Putamen (tissue), 1 donor: Measurements from ENCODE around the gene ALOX15B.
"Not testable (repeated sequence)": the region's sequence is repeated elsewhere in the genome, so short reads cannot be mapped to it uniquely, and the experiment has no call there.

Source experiments
- DNase-seq: peaks from one replicate; pipeline ENCODE4 v3.0.0-alpha.2; 2016; ENCODE audit warnings: low spot score

ALOX15B gene

DNA sequence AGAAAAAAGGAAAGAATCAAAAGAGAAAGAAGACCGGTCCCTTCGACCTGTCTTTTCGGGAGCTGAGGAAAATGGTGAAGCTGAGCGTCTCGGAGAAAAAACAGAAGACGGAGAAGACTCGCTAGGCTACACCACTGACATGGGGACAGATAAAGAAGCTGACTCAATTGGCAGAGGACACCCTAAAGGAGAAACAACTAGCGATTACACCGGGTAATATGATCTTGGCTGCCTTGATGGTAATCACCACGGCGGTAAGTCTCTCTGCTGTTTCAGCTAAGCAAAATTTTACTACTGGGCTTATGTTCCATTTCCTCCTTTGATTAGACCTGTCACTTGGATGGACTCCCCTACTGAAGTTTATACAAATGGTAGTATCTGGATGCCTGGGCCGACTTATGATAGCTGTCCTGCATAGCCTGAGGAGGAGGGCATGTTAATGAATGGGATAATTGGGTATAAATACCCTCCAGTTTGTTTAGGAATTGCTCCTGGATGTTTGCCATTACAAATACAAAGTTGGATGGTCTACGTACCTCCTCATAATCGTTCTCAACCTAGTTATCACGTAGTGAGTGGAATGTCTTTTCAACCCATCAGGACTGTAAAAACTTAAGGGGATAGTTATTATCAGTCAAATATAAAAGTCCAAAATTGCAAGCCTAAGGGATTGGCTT, 24.1 kb downstream of the ALOX15B start:
- no peak for DNase-seq

DNA sequence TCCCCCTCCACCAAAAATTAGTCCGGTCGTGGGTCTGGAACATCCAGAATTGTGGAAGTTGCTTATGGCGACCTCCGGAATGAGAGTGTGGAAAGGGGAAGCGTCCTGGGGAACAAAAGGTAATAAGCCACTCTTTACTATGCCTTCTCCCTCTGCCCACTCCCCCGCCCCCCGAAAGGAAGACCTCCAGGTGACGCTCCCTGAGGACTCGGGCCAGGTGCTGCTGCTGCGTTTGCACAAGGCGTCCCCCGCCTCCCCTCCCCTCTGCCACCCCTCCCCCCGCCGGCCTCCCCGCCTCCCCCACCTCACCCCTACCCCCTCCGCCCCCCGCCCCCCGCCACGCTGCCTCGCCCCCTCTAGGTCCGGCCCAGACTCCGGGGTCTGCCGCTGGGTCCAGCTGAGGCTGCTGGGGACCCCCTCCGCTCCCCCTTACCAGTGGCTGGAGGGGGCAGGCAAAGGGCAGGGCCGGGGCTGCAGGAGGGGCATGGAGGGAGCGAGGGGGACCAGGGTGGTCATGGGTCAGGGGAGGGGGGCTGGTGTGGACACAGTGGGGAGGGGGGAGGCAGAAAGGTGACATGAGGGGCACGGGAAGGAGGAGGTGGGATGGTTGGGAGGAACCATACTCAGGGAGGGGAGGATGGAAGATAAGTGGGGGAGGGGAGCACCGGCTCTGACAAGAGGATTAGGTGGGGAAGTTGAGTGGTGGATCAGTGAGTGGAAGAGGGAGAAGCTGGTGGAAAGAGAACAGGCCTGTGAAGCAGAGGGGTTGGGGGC, 25.1 kb downstream of the ALOX15B start:
- no peak for DNase-seq

DNA sequence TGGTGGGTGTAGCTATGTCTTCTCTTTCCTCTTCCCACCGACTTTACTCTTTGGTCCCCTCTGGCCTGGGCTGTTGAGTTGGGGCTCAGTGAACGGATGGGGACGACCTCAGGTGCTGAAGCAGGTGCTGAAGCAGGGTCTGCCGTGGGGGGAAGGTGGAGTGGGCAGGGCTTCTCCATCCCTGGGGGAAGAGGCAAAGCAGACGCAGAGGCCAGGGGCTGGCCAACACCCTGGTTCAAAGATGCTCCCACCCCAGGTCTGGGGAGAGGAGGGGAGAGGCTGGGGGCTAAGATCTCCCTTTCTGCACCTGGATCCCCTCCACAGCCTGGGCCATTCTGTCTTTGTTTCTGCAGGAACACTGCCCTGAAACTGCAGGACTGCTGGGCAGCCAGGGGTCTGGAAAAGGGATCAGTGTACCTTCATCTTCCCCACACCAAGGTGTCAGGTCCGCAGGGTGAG, 25.7 kb downstream of the ALOX15B start:
- DNase-seq: no peak

DNA sequence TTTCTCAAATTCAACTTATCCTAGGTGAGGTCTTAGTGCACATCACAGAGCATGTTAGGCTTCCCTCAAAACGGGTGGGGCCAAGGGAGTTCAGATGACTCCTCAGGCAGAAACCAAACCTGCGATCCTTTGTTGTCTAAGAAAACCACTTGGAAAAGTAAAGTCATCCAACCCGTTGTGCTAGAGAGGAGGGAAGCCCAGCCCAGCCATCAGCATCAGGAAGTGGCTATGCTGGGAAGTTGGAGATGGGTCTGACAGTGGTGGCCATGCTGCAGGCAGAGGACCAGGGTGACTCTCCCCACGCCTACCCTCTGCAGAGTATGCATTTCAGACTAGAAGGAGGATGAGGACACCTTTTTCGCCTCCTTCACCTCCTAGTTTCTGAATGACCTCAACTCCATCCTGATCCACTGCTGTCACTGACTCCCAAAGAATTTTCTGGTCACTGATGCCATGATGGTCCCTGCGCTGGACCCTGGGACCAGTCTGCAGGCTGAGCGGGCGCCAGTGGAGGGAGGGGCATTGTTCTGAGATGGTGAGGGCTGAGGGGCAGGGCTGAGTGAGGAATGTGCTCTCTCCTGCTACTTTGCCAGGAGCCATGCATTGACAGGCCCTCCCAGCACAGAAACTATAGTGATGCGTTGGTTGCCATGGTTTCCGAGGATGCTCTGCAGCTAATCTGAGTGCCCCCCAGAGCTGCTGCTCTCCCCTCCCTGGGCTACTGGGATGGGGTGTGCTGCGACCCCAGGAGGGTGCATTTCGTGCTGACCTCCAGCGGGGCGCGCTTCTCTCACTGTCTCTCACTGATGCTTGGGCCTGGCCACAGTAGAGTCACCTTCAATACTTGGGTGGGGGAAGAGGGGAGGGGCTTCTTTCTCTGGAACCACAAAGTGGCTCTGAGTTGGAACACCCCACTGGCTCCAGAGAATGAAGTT, 28.2 kb downstream of the ALOX15B start:
- no peak for DNase-seq

DNA sequence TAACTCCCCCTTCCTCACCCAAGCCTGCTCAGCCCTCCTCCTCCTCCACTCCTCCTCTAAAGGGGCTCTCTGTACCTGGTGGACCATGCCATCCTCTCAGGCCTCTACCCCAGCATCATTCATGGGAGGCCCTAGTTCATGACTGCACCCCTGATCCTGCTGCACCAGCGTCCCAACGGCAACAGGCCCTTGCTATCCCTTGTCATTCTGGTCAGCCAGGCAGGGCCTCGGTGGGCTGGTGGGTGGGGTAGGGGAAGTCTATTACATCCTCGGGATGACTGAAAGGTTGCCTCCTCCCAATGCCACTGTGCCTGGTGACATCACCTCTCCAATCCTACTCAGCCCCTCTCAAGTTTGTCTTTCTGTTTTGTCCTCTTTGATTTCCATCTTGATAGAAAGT, 28.9 kb downstream of the ALOX15B start:
- DNase-seq: no peak

DNA sequence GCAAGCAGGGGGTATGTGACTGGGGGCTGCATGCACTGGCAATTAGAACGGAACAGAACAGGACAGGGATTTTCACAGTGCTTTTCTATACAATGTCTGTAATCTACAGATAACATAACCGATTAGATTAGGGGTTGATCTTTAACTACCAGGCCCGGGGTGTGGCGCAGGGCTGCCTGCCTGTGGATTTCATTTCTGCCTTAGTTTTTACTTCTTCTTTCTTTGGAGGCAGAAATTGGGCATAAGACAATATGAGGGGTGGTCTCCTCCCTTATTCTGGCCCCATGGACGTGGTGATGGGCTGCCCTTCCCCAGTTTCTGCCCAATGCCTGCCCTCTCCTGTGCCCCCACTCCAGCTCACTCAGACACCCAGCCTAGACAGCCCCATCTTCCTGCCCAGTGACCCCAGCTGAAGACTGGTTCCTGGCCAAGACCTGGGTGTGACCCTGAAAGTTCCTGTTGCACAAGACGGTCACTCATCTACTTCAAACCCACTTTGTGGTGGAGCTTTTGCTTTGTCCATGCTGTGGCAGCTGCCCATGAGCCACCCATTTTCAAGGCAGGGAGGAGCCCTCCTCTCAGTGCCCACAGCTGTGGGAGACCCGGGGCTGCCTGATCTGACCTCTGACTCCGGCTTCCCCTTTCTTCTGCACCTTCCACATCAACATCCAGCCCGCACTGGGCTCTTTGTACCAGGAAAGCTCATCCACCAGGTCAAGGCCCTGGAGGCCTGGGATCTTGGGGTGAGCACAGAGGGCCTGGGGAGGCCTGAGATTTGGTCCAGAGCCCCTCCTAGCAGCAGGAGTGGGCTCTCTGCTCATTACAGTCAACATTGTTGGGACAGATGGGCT, 30.1 kb downstream of the ALOX15B start:
- DNase-seq: no peak

DNA sequence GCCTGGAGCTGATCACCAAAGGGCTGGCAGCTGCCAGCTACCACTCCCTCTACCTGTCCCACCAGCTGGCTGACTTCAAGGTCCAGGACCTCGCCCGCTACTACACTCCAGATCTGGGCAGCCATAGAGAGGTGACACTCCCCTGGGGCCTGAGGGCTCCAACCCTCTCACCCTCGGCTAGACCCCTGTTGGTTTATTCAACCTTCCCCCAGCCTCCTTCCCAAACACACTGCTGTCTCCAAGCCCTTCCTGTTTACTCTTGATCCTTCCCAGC, 30.7 kb downstream of the ALOX15B start:
- DNase-seq: no peak

DNA sequence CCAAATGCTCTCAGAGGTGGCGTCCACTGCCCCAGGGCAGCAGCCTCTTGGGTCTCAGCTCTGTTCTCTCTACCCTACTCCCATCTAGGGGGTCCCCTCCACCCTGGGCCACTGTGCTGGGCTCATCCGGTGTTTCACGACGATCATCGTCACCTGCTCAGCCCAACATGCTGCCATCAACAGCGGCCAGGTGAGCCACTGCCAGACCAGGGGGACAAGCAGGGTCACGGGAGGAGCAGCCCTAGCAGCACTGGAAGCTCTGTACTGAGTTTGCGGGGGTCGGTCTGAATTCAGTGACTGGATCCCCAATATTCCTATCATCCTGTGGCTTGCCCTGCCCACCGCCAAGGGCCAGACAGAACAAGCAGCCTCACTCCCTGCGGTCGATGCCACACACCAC, 32.6 kb downstream of the ALOX15B start:
- DNase-seq: no peak

DNA sequence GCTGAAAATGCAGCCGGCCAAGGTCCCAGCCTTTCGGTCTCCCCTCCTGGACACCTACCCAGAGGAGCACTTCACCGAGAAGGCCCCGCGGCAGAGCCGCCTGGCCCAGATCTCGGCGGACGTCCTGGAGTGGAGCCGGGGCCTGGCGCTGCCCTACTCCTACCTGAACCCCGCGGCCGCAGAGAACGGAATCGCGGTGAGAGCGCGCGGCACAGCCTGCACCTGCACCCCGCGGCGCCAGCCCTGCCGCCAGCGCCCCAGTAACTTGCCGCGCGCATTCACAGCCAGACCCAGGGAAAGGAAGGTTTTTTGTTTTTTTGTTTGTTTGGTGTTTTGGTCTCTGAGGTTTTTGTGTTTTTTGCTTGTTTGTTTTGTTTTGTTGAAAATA, 33.5 kb downstream of the ALOX15B start:
- no peak for DNase-seq

DNA sequence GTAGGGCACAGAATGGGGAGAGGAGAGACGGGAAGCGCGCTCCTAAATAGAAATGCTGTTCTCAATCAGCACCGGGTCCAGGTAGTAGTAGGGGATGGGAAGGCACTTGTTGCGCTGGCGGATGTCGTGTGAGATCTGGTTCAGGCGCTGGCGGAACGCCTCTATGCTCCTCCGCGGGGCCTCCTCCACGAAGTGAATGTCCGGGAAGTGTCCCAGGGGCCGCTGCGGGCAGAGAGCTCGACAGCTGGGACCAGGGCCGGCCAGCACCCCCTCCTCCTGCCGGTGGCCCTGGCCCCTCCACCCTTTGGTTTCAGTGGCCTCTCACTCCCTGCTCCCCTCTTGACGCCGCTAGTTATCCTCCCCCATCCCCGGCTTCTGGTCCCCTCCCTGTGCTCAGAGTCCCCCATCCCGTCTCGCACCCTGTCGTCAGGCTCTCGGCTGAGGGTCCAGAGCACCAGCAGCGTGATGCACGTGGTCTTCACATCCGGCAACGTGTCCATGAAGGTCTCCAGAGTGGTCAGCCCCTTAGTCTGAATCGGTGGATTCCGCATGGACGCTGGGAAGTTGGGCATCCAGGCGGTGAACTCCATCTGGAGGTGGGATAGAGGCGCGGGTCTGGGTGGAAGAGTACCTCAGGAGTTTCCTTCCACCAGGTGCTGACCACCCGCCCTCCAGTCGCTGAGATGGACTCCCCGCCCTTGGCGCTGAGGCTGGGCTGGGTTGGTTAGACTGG, 34.0 kb downstream of the ALOX15B start:
- no peak for DNase-seq

DNA sequence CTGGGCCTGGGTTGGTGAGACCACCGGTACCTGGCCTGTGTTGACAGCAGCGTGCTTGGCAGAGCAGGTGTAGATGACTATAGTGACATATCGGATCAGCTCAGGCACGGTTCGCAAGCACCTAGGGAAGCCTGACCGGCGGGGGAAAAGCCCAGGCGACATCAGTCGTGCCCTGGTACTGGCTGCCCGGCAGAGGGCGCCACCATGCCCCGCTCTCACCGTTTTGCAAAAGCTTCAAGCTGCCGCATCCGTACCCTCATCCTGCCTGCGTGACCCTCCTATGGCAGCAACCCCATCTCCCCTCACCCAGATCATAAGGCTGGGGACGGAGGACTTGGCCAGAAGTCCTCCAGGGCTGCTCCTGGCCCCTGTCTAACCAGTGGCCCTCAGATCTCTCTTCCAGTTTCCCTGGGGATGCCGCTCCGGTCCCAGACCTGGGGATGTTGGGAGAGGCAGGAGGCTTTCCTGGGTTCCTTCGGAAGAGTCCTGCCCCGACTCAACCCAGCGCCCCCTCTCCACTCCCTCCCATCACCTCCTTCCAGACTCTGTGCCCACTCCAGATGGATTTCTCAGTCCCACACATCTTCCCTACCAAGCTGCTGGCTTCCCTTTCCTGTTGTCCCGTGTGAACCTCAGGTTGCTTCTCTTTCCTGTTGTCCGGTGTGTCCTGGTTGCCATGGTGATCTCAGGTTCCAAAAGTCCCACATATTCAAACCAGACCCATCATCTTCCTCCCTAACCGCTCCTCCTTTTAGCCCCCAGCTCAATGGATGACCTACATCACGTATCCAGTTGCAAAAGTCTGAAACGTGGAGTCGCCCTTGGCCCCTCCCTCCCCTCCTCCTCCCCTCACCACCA, 35.0 kb downstream of the ALOX15B start:
- DNase-seq: no peak

DNA sequence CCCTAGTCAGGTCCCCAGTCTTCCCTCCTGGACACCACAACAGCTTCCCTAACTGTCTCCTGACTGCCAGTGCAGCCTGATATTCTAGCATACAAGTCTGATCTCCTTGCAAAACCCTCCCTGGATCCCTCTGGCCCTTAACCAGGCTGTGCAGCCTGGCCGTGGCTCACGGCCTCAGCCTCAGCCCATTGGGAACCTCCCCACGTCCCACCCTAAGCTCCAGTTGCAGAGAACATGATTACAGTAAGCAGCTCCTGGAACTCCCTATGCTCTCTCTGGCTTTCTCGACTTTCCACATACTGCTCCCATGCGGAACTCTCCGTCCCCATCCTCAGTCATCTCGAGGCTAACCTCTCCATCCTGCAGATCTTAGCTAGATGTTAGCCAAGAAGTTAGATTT, 35.7 kb downstream of the ALOX15B start:
- DNase-seq: no peak

DNA sequence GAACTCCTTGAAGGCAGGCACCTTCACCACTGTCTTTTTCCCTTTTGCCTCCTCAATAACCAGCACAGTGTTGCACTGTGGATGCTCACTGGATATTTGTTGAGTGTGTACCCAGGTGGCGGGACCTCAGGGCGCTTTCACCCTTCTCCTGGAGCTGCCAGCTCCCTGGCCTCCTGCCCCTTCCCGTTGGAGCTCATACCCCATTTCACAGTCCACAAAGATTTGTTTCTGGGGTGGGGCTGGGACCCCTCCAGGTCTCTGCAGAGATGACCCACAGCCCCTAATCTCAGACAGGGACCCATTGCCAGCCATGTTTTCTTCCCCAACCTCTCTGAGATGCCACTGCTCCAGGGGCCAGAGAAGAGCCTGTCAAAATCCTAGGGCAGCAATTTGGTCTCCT, 36.2 kb downstream of the ALOX15B start:
- DNase-seq: no peak

DNA sequence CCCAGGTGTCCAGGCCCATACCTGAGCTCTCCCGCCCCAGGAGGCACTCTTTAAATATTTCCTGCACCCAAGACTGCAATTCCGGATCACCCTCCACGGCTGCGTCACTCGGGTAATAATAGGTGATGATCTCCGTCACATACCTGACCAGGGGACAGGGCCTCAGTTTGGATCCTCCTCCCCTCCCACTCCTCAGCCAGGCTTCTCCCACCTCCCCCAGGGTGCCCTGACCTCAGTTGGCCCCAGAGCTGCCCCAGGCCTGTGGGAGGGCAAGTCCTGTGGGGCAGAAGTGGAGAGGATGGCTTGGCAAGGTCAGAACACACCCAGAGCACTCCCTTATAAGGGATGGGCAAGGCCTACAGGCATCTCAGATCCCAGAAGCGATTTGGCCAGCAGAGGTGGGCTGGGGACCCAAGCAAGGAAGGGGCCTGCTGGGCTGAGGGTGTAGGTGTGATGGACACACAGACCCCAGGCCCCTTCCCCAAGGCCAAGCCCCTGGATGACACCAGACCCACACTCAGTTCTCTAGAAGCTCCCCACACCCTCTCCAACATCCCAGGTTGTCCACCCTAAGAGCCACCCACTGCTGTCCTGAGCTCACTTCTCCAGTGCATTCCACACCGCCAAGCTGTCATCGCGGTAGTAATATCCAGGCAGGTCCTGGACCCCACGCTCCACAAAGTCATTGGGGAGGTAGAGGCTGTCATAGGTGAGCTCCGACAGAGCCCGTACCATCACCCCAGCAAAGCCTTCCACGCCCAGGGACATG, 36.9 kb downstream of the ALOX15B start:
- no peak for DNase-seq

DNA sequence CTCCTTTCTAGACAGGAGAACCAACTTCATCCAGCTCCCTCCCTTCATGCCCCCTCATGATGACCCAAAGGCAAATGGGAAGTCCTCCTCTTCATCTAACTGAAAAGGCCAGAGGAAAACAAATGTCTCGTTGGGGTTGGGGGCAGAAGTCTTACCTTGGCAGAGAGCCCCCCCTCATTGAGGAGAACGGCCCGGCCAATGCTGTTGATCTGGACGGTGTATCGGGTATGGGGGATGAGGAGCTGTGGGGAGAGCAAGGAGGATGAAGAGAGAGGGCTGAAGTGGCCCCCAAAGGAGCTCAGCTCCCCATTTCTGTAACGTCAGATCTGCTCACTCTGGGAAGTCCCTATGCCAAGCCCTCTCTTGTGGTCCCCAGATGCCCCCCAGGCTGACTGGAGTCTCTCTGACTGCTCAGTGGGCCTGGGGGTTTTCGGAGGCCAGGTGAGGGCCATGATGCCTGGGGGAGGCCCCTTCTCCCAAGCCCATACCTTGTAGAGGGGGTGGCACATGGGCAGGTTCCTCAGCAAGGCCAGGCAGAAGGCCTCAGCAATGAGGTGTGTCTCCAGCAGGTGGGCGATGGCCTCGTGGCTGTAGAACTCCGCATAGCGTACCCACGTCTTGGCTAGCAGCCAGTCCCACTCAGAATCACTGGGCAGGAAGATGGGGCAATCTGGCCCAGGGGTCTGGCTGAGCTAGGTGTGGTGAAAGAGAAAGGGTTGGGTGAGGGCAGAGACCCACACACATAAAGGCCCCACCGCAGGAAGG, 37.8 kb downstream of the ALOX15B start:
- DNase-seq: no peak

DNA sequence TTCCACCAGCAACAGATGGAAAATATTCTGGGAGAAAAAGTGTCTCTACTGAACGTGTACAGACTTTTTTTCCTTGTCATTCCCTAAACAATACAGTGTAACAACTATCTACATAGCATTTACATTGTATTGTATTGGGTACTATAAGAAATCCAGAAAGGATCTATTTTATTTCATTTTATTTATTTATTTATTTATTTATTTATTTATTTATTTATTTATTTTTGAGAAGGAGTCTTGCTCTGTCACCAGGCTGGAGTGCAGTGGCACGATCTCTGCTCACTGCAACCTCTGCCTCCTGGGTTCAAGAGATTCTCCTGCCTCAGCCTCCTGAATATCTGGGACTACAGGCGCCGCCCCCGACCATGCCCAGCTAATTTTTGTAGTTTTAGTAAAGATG, 39.1 kb downstream of the ALOX15B start:
- DNase-seq: not testable (repeated sequence)

DNA sequence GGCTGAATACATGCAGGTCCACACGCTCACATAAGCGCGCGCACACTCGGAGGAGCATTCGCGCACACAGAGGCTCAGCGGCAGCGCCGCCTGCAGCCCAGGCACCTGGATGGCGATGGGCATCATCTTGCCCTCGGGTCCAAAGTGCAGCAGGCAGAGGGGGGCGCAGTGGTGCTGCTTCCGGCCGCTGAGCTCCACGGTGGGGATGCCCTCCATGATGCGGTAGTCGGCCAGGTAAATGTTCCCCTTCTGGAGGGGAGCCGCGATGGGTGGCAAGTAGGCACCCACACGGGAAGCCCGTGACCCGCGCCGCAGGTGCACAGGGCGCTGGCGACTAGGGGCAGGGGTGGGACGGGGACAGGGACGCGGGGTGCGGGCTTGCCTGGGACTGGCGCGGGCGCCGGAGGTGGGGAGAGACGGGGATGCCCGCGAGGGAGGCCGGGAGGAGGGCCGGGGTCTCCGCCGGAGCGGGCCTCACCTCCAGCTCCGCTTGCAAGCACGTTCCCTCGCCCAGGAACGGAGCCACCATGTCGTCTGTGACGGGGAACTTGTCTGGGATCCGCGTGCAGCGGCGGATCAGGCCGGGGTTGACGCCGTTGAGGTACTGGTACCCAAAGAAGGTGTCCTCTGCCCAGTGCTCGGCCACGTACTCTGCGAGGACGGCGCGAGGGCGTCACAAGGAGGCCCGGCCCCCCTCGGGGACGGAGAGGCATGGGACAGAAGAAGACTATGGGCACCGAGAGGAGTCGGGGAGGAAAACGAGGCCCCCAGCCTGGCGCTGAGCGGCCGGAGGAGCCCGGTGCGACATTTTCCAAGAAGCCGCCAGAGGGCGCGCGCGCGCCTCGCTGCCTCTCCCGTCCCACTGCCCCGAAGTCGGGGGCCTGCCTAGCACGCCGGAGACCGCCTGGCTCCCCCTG, 40.7 kb downstream of the ALOX15B start:
- peak; percentile 48 for DNase-seq
